Measurements from ENCODE around the gene JDP2. TPM values are rescaled to one million over a fixed set of nuclear protein-coding genes. Genes with fewer than 3 reads are reported as not detected.

The JDP2 gene
- total RNA-seq, 2 experiments from 2014 or later = 2.6 to 2.9 TPM

DNA sequence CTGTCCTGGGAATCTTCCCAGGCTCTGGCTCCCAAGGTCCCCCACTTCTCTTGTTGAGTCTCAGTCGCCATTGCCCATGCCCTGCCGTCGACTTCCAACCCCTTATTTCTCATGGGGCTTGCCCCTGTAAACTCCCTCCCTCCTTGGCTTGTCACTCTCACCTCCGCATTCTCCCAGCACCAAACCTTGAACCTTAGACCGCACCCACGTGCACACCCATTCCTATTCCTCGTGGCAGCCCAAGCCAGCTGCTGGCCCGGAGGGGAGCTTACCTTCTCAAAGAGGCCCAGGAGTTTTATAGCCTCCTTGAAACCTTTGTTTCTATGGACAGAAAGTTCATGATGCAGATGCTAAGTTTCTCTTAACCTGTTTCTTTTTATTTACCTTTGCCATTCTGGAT is 4.6 kb downstream of the JDP2 start:
- Mint-ChIP-seq H3K4me3 (no peak overlapping the region), H3K36me3 (ENCODE audit: low read depth) (no peaks in the 10 kb centered on the region), H3K4me1 (peaks cover 15% of the 10 kb centered on the region), H3K27me3 (peaks cover 23% of the 10 kb centered on the region), H3K27ac (no peak overlapping the region), H3K9me3 (no peaks in the 10 kb centered on the region)
- no peak for DNase-seq
- ChIA-PET POLR2A (no interaction called here), CTCF (interaction anchor here (1.4 kb wide), 1 partner anchor 10 kb away, joined by 5 read pairs; no protein-coding TSS in a partner anchor)

DNA sequence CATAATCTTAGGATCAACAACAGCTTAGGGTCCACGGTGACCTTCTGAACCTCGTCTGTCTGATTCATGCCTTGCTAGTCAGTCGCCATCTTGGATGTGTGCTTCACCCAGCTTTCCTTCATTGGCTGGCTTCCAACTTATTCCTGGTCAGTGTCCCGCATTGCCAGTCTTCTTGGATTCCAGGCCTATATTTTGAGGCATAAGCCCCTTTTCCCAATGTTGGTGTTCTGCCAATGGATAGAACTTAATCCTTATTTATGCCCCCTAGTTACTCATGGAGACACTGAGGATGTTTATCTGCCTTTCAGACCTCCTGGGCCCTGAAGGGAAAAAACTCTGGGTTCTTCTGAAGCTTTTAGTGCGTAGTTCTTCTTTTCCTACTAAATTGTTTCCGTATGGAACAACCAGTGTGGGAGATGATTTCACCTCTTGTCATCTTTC is 5.8 kb downstream of the JDP2 start:
- POLR2A ChIA-PET = no interaction called here

DNA sequence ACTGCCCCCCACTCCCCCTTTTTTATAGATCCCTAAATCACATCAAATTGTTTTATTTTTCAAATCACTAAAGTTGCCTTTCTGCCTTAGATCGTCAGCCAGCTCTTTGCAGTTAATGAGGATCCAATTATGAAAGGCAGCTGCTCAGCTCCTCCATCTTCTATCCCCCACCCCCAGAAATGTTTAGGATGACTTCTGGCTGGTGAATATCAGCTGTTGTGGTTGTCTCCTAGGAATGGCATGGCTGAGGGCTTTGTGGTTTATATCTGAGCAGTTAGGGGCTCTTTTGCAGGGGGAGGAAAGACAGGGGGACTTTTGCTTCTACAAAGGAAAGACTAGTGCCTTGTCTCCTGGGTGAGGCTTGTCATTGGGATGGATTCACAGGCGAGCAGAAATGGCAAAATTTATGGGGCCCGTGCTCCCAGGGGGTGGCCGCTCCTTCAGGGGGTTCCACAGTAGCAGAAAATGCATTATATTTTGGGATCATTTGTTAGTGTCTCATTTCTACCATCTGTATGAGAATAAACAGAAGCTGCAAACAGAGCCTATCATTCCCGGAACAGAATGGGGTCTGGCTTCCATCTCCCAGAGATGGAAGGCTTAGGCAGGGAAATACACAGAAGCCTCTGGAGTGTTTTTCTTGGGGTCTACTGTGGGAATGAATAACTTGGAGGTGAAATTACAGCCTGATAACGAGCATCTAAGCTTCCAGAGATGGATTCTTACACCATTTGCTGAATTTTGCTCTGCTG is 6.5 kb downstream of the JDP2 start:
- Mint-ChIP-seq H3K4me1 (peaks cover 13% of the 10 kb centered on the region), H3K36me3 (ENCODE audit: low read depth) (no peaks in the 10 kb centered on the region)
- POLR2A ChIA-PET = no interaction called here

More for the DNA sequence above, 5.8 kb downstream of the JDP2 start:
- Mint-ChIP-seq H3K9me3 (no peaks in the 10 kb centered on the region), H3K27ac (no peak overlapping the region), H3K27me3 (peaks cover 23% of the 10 kb centered on the region), H3K4me1 (peaks cover 13% of the 10 kb centered on the region), H3K4me3 (no peak overlapping the region), H3K36me3 (ENCODE audit: low read depth) (no peaks in the 10 kb centered on the region)
- CTCF ChIA-PET = interaction anchor here (0.6 to 1.4 kb wide), 3 partner anchors 9 to 509 kb away, joined by 3 to 5 read pairs (median 3); no protein-coding TSS in a partner anchor
- no peak for DNase-seq

DNA sequence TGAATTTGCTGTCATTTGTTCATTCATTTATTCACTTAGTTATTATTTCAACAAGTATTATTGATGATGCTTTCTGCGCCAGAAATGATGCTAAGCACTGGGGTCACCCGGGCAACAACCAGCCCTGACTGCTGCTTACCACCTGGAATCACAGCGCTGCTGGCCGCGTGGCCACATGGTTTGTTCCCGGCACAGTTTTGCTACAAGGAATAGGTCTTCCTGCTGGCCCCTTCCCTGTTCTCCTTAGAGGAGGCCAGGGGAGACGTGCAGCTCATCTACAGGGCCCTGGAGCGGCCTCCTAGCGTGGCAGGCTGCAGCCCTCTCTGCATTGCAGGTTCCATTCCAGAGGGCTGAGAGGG is 7.0 kb downstream of the JDP2 start:
- Mint-ChIP-seq H3K9me3 (no peaks in the 10 kb centered on the region), H3K27ac (no peak overlapping the region), H3K4me3 (no peak overlapping the region), H3K36me3 (ENCODE audit: low read depth) (no peaks in the 10 kb centered on the region), H3K27me3 (peaks cover 12% of the 10 kb centered on the region), H3K4me1 (peaks cover 12% of the 10 kb centered on the region)
- ChIA-PET POLR2A (interaction anchor here (0.6 kb wide), 1 partner anchor 89 kb away, joined by 3 read pairs; no protein-coding TSS in a partner anchor), CTCF (interaction anchor here (0.9 to 1.6 kb wide), 3 partner anchors 11 to 53 kb away, joined by 3 read pairs; no protein-coding TSS in a partner anchor)
- no peak for DNase-seq

More for the DNA sequence above, 6.5 kb downstream of the JDP2 start:
- no peak for DNase-seq
- Mint-ChIP-seq H3K27me3 (peaks cover 17% of the 10 kb centered on the region), H3K27ac (no peak overlapping the region), H3K4me3 (no peak overlapping the region), H3K9me3 (no peaks in the 10 kb centered on the region)
- CTCF ChIA-PET = interaction anchor here (1.2 to 1.6 kb wide), 2 partner anchors 11 to 54 kb away, joined by 3 read pairs; no protein-coding TSS in a partner anchor

DNA sequence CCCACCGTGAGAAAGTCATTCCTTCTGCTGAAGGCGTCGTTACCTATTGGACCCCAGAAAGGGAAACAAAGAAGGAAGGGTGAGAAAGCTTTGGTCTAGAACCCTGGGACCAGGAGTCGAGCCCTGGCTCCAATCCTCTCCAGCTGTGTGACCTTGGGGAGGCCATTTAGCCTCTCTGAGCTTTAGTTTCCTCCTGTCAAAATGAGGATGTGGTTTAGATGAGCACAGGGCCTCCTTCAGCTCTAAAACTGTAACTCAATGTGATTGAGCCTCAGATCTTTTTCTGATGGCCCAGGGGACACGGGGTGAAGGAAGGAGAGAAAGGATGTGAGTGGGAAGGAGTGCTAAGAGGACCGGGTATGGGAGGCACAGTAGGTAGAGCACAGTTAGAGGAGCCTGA is 7.7 kb downstream of the JDP2 start:
- Mint-ChIP-seq H3K27ac (peak overlapping the region; percentile 31), H3K9me3 (no peaks in the 10 kb centered on the region), H3K27me3 (peaks cover 8% of the 10 kb centered on the region), H3K4me3 (no peak overlapping the region), H3K4me1 (peaks cover 12% of the 10 kb centered on the region), H3K36me3 (ENCODE audit: low read depth) (no peaks in the 10 kb centered on the region)
- CTCF ChIA-PET = interaction anchor here (0.9 to 1.6 kb wide), 3 partner anchors 12 to 53 kb away, joined by 3 read pairs; no protein-coding TSS in a partner anchor
- no peak for DNase-seq
- POLR2A ChIA-PET = interaction anchor here (0.6 kb wide), 1 partner anchor 89 kb away, joined by 3 read pairs; no protein-coding TSS in a partner anchor

DNA sequence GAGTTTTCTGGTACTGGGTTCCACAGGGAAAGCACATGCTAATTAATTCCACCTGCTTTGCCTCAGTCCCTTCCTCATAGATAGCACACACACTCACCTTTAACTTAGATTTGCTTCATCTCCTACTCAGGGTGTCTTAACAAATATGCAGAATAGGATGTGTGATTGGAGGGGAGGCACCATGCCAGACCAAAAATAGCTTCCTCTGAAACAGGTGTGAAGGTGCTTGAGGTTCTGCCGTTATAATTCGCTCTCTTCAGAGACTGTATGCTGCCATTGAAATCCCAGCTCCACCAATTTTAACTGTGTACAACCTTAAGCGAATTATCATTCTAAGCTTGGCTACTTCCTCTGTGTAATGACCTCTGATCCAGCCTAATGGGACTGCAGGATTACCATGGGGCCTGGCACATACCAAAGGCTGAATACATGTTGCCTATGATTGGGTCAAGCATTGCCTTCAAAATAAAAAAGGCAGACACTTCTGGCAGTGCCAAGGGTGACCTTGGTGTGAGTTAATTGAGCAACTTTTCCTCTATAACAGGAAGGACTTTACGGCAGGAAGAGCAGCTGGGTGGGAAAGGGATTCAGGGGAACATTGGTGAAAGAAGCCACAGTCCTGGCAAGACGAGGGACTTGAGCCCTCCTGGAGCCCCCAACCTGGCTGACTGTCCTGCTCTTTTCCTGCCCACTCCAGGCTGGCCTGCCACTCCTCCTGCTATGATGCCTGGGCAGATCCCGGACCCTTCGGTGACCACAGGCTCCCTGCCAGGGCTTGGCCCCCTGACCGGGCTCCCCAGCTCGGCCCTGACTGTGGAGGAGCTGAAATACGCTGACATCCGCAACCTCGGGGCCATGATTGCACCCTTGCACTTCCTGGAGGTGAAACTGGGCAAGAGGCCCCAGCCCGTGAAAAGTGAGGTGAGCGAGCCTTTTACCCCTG is 9.7 kb downstream of the JDP2 start:
- H3K9me3 Mint-ChIP-seq = no peaks in the 10 kb centered on the region
- no peak overlapping the region for H3K27ac Mint-ChIP-seq
- peaks cover 12% of the 10 kb centered on the region for H3K4me1 Mint-ChIP-seq
- DNase-seq = no peak
- H3K27me3 Mint-ChIP-seq = peaks cover 4% of the 10 kb centered on the region
- ChIA-PET CTCF (no interaction called here), POLR2A (no interaction called here)
- H3K4me3 Mint-ChIP-seq = no peak overlapping the region
- H3K36me3 Mint-ChIP-seq (ENCODE audit: low read depth) = no peaks in the 10 kb centered on the region

DNA sequence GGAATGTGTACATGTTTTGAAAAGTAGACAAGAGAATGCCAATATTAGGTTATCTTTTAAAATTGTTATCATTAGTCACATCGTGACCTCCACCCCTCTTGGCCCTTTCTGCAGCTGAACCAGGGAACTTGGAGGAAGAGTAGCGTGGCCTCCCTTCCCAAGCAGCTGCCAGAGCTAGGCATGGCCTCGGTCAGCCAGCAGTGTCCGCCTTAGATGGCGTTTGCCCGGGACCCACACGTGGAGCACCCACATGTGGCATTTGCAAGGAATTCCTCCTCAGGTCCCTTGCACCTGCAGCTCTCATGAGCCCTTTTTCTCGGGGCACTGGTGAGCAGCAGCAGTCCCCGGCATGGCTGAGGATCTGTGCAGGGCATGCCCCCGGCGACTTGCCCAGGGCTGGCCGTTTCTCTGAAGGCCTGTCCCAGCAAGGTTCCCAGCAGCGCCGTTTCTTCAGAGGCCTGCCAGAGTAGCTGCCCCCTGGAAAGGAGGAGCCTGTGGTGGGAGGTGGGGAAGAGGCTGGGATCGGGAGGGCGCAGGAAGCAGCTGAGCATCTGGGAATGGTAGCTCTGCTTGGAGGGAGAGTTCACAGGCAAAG is 10.8 kb downstream of the JDP2 start:
- H3K36me3 Mint-ChIP-seq (ENCODE audit: low read depth) = no peaks in the 10 kb centered on the region
- H3K9me3 Mint-ChIP-seq = no peaks in the 10 kb centered on the region
- H3K27me3 Mint-ChIP-seq = peaks cover 4% of the 10 kb centered on the region
- ChIA-PET CTCF (no interaction called here), POLR2A (no interaction called here)
- no peak overlapping the region for H3K27ac Mint-ChIP-seq
- peaks cover 12% of the 10 kb centered on the region for H3K4me1 Mint-ChIP-seq
- DNase-seq = no peak
- no peak overlapping the region for H3K4me3 Mint-ChIP-seq

DNA sequence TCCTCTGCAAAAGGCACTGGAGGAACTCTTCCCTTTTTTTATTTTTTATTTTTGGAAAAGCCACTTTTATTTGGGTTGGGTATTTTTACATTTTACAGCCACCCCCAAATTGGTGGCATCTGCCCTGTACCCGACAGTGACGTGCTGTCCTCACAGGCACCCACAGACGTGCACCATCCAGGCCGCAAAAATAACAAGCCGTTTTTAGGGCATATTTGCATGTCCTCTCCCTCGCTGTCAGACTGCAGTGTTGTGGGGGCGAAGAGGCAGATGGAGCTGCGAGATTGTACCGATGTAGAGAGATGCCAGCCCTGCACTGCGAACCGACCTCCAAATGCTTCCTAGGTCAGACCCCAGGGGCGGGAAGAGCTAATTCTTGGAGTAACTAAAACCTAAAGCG is 12.2 kb downstream of the JDP2 start:
- H3K27me3 Mint-ChIP-seq = no peaks in the 10 kb centered on the region
- POLR2A ChIA-PET = interaction anchor here (0.9 kb wide), 1 partner anchor 313 kb away, joined by 3 read pairs; the partner anchor contains the start of gene NEK9
- no peaks in the 10 kb centered on the region for H3K9me3 Mint-ChIP-seq
- H3K36me3 Mint-ChIP-seq (ENCODE audit: low read depth) = no peaks in the 10 kb centered on the region
- DNase-seq = no peak
- H3K4me3 Mint-ChIP-seq = no peak overlapping the region
- CTCF ChIA-PET = no interaction called here
- peaks cover 12% of the 10 kb centered on the region for H3K4me1 Mint-ChIP-seq
- H3K27ac Mint-ChIP-seq = no peak overlapping the region

DNA sequence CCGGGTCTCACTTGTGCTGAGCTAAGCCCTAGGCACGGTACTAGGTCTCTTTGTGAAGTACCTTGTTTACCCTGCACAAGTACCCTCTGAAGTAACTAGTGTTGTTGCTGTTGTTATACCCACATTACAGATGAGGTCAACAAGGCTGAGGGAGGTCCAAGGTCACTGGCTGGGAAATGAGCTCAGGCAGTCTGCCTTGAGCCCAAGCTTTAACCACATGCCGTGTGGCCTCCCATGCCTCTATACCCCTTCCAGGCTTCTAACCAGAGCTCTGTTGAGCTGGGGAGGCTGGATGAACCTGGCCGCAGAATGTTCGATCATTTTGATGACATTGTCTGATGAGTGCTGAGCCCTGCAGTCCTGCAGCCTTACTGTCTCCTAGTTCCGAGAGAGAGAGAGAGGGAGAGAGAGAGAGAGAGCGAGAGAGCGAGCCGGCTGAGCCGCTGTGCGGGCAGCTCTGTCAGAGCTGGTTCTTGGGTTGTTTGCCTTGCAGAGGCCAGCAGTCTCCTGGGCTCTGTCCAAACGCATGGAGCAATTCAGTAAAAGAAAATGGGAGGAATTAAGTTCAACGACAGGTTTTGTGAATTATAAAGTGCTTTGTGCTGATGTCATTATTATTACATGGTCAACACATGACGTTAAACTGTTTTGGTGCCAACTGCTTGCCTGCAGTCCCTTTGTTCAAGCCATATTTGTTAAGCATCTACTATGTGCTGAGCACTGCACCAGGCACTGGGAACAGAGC is 13.1 kb downstream of the JDP2 start:
- ChIA-PET CTCF (no interaction called here), POLR2A (interaction anchor here (0.9 kb wide), 1 partner anchor 314 kb away, joined by 3 read pairs; the partner anchor contains the start of gene NEK9)
- peaks cover 2% of the 10 kb centered on the region for H3K4me1 Mint-ChIP-seq
- H3K27me3 Mint-ChIP-seq = no peaks in the 10 kb centered on the region
- no peak overlapping the region for H3K27ac Mint-ChIP-seq
- no peak for DNase-seq
- H3K4me3 Mint-ChIP-seq = no peak overlapping the region
- no peaks in the 10 kb centered on the region for H3K9me3 Mint-ChIP-seq
- H3K36me3 Mint-ChIP-seq (ENCODE audit: low read depth) = no peaks in the 10 kb centered on the region

DNA sequence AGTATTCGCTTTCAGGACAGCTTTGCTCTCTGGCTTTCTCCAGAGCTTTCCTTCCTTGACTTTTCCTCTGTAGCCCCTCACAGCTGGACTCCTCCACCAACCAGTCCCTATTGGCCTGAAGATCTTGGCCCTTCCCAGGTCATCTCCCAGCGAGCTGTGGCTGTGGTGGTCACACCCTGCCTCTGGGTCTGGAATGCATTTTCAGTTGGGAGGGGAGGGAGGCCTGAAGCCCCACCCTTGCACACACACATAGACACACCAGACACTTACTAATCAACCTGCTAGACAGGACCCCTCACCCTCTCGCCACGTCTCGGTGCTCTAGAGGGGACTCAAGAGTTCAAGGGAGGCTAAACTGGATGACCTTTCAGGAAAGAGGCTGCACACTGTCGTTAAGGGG is 13.9 kb downstream of the JDP2 start:
- no peaks in the 10 kb centered on the region for H3K9me3 Mint-ChIP-seq
- H3K4me1 Mint-ChIP-seq = peaks cover 4% of the 10 kb centered on the region
- no peaks in the 10 kb centered on the region for H3K36me3 Mint-ChIP-seq (ENCODE audit: low read depth)
- no peak for DNase-seq
- POLR2A ChIA-PET = no interaction called here
- CTCF ChIA-PET = interaction anchor here (1.9 kb wide), 1 partner anchor 9 kb away, joined by 5 read pairs; no protein-coding TSS in a partner anchor
- H3K27me3 Mint-ChIP-seq = no peaks in the 10 kb centered on the region
- H3K4me3 Mint-ChIP-seq = no peak overlapping the region
- H3K27ac Mint-ChIP-seq = no peak overlapping the region

DNA sequence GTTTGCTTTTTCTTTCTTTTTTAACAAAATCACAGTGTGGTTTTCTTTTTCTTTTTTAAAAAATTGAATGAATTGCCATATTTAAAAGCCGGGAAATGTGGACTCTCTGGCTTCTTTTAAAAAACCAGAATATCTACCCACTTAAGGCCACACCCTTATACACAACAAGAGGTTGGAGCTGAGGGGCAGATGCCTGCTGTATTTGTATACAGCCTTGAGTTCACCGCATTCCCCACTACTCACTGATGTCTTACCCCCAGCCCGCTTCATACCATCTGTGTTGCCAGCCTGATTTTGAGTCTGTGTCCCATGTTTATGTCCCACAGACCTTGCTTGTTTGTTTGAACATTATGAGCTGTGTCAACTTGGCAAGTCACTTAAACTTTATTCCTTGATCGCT is 14.3 kb downstream of the JDP2 start:
- Mint-ChIP-seq H3K36me3 (ENCODE audit: low read depth) (no peaks in the 10 kb centered on the region), H3K27ac (no peak overlapping the region), H3K4me3 (no peak overlapping the region), H3K9me3 (no peaks in the 10 kb centered on the region), H3K4me1 (peaks cover 4% of the 10 kb centered on the region), H3K27me3 (no peaks in the 10 kb centered on the region)
- ChIA-PET POLR2A (no interaction called here), CTCF (interaction anchor here (1.9 kb wide), 1 partner anchor 9 kb away, joined by 5 read pairs; no protein-coding TSS in a partner anchor)
- DNase-seq = no peak

DNA sequence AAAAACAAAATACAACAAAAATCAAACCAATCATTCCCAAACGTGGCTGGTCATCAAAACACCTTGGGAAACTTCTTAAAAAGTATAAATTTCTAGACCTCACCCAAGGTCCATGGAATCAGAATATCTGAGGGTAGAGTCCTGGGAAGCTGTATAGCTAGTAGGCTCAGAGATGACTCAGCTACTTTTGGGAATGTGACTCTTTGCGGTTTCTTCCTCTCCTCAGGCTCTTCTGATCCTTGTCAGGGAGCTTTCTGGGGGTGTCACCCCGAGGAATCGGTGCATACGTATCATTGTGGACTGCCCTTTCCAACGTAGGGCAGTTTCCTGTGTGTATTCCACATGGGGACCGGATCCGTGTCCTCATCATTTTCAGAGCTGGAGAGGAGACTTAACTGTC is 14.8 kb downstream of the JDP2 start:
- no peak overlapping the region for H3K27ac Mint-ChIP-seq
- H3K36me3 Mint-ChIP-seq (ENCODE audit: low read depth) = no peaks in the 10 kb centered on the region
- DNase-seq = no peak
- no peaks in the 10 kb centered on the region for H3K27me3 Mint-ChIP-seq
- no peak overlapping the region for H3K4me3 Mint-ChIP-seq
- POLR2A ChIA-PET = no interaction called here
- CTCF ChIA-PET = interaction anchor here (1.9 kb wide), 1 partner anchor 9 kb away, joined by 5 read pairs; no protein-coding TSS in a partner anchor
- H3K4me1 Mint-ChIP-seq = peaks cover 4% of the 10 kb centered on the region
- H3K9me3 Mint-ChIP-seq = no peaks in the 10 kb centered on the region

Data from activated CD4-positive, alpha-beta memory T cell treated with anti-CD3 and anti-CD28 coated beads, Interleukin-2, amount 10 ng/mL, durations not matched to agents 7 days and 5 days (primary cell).